ENCODE results near the gene LPIN1.

Gene LPIN1

GRCh38 chr2:11765501-11765900 is 19.1 kb downstream of the LPIN1 start:
- DNase-seq = no peak

- no peak for DNase-seq
Observed at GRCh38 chr2:11766016-11766415, 19.6 kb downstream of the LPIN1 start.

- DNase-seq = no peak
Observed at GRCh38 chr2:11767779-11768178, 21.3 kb downstream of the LPIN1 start.

DNA sequence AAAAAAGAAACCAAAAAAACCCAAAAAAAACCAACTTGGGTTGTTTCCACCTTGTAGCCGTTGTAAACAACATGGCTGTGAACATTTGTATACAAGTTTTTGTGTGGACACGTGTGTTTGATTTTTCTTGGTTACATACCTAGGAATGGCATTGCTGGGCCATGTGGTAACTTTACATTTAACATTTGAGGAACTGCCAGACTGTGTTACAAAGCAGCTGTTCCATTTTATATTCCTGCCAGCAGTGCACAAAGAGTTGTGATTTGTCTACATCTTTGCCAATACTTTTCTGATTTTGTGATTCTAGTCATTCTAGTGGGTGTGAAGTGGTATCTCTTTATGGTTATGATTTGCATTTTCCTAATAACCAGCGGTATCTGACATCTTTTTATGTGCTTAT is 22.5 kb downstream of the LPIN1 start:
- DNase-seq = no peak

GRCh38 chr2:11769516-11769915 is 23.1 kb downstream of the LPIN1 start:
- no peak for DNase-seq

DNA sequence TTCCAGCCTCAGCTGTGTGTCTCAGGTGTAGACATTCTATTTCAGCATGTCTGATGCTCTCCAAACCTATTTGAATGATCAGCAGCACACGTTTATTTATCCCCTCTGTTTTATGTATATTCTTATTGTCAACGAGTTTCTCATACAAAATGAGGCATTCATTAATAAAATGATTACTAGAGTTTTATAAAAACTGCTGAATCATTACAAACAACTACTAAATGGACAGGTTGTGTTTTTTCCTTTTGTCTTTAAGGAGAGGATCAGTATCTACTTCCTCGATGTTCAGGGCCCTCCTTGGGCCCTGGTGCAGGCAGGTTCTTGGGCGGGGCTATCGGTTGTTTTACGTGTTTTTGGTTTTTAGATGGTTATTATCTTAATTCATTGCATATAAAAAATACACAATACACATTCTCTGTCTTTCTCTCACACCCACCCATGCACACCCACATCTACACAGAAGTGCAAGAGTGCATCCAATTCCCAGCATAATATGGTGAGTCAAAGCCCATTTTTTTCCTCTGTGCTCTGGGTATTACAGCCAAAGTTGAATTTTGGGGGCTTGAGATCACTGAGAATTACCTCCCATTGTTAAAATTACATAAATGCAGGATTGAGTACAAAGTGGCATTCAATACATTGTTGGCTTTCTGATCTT is 24.2 kb downstream of the LPIN1 start:
- no peak for DNase-seq

- no peak for DNase-seq
Observed at GRCh38 chr2:11771971-11772615, 25.7 kb downstream of the LPIN1 start.

GRCh38 chr2:11773111-11773510 is 26.7 kb downstream of the LPIN1 start:
- no peak for DNase-seq

GRCh38 chr2:11773747-11774525 is 27.5 kb downstream of the LPIN1 start:
- no peak for DNase-seq

GRCh38 chr2:11774600-11774999 is 28.2 kb downstream of the LPIN1 start:
- DNase-seq = no peak

DNA sequence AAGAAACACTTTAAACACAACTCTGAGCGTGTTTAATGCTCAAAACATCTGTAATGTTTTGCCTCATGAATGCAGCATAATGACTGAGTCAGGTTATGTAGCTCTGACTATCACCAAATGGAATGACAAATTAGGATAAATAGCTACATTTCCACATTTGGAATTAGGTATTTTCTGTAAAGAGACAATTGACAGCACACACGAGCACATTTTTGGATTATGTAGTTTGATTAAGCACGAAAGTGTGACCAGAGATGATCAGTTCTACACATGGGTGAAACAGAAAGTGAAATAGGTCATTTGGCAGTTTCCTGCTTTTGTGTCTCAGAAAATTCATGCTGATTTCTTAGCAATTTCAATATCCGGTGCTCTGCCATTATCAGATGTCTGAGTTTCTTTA is 29.0 kb downstream of the LPIN1 start:
- DNase-seq = no peak

DNA sequence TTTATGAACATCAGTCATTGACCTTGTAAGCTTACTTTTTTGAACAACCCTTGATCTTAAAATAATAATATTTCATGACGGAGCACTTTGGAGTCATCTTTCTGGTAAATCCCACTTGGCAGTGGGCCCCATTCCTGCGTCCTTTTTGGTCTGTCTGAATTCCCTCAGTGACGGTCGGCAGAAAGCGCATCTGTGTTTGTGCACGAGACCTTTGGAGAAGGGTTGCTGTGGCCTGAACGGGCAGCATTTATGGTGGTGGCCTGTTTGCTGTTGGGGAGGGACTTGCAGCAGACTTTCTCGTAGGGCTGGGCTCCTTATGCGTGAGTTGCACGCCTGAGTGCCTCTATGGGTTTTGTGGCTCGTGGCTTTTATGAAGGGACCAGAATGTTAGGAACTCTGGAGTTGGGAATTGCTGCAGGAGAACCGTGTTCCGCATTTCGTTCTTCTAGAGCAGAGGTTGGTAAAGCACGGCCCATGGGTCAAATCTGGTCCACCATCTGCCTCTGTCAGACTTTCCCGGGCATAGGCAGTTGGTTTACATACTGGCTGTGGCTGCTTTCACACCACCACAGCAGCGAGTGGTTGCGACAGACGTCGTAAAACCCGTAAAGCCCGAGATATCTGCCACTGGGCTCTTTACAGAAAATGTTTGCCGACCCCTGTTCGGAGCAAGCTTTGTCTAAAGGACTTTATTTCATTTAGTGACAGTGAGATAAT is 30.8 kb downstream of the LPIN1 start:
- no peak for DNase-seq

- DNase-seq = no peak
Observed at GRCh38 chr2:11777886-11778415, 31.5 kb downstream of the LPIN1 start.

GRCh38 chr2:11778416-11778815 is 32.0 kb downstream of the LPIN1 start:
- no peak for DNase-seq

DNA sequence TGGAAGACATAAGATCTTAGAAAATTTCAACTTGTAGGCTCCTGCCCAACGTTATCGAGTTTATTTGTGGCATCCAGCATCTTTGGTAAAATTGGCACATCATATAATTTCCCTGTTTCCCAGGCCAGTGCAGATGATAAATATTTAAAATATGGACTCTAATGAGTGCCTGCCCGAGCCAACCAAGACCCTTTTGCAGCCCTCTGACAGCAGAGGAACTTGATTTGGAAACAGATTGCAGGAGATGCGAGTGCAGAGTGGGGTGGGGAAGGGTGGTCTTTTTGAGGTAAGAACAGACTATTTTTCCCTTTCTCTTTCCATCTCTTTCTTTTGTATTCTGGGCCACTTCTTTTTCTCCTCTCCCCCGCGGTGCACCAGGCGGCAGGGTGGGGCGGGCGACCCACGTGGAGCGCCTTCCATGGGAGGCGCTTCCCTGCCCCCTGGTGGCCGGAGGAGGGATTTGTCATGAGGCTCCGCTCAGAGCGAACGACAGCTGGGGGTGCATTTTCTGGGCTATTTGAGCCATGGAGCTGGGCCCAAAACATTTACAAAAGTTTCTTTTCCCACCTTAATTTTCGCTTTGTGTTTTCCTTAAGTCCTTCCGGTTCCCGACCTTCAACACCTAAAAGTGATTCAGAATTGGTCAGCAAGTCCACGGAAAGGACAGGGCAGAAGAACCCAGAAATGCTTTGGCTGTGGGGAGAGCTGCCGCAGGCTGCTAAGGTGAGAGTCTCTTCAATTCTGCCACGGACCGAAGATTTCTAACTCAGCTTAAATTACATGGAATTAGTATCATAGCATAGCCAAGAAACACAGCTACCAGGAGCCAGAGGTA is 32.7 kb downstream of the LPIN1 start:
- DNase-seq = peak; percentile 17

DNA sequence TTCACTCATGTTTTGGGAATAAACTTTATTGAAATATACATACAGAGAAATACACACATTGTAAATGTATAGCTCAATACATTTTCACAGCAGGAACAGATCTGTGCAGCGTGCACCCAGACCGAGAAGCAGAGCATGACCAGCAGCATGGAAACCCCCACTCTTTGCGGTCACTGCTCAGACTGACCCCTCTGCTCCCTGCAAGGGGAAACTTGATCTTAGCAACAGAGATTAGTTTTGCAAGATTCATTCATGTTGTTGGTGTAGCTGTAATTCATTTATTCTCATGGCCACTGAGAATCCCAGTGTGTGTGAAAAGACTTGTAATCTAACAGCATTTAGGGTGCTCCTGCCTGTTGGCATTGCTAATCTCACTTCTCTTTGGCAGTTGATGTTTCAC is 35.2 kb downstream of the LPIN1 start:
- DNase-seq = no peak

- DNase-seq = no peak
Observed at GRCh38 chr2:11784280-11784679, 37.8 kb downstream of the LPIN1 start.

- no peak for DNase-seq
Observed at GRCh38 chr2:11784747-11785610, 38.5 kb downstream of the LPIN1 start.

- no peak for DNase-seq
Observed at GRCh38 chr2:11785611-11785940, 39.1 kb downstream of the LPIN1 start.

DNA sequence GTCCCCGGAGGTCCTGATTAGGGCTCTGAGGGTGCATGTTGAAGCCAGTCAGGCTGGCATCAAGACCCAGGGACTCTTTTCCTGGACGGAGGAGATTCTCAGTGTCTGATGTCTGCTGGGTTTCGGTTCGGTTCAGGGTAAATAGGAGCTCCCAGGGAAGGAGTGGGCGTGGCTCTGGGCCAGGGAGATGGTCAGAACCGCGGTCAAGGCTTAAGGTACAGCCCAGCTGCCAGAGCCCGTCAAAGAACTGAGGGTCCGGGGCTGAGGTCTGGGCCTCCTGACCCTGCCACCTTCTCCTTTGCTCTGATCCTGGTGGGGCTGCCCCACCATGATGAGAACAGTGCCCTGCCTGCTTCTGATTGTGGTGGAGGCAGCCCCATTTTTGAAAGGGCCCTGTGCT is 39.8 kb downstream of the LPIN1 start:
- DNase-seq = no peak

- no peak for DNase-seq
Observed at GRCh38 chr2:11786592-11786991, 40.2 kb downstream of the LPIN1 start.
